Upper lobe of left lung (tissue), 4 donors: Measurements from ENCODE around the gene MT1B.

Experiments used
- CTCF ChIP-seq, 6 experiments: fragments of 450-650 bp in 4 of 6; fragments of 200-600 bp in 2 of 6; sonication (generic) in 2 of 6; IDR thresholded peaks; one replicate each; pipeline ENCODE4 v1.5.1; 2016 to 2019; ENCODE audit warnings: antibody characterized with exemption in 6 of 6
- EP300 ChIP-seq, 4 donors: sonication (generic); formaldehyde crosslinking; IDR thresholded peaks; one replicate each; pipeline ENCODE4 v1.5.1; 2017; ENCODE audit warnings: antibody characterized with exemption in 4 of 4, control low read depth in 2 of 4
- POLR2A ChIP-seq, 4 donors: fragments of 450-650 bp; IDR thresholded peaks; one replicate each; pipeline ENCODE4 v1.5.1; 2016 to 2017; ENCODE audit warnings: antibody characterized with exemption in 4 of 4, mild to moderate bottlenecking in 2 of 4
- POLR2AphosphoS5 ChIP-seq, 2 donors: sonication (generic); formaldehyde crosslinking; IDR thresholded peaks; one replicate each; pipeline ENCODE4 v1.5.1; 2017; ENCODE audit warnings: antibody characterized with exemption in 2 of 2

- TF ChIP-seq CTCF (IDR thresholded peaks at IDR 0.05) (no peak), POLR2AphosphoS5 (IDR thresholded peaks at IDR 0.05) (no peak), POLR2A (IDR thresholded peaks at IDR 0.05) (no peak), EP300 (IDR thresholded peaks at IDR 0.05) (no peak)
Measured at GRCh38 chr16:56653218-56653617, 1.5 kb downstream of the MT1B start.
